Adrenal gland (tissue), 12 donors: ENCODE data around the gene ASIC5. TPM values are rescaled to one million over a fixed set of nuclear protein-coding genes. Genes with fewer than 3 reads are reported as not detected.

Source experiments
- DNase-seq, 7 donors: peaks; one replicate each; pipeline ENCODE4 v3.0.0-alpha.2; 2019 to 2020
- H3K27ac ChIP-seq, 5 donors: fragments of 200-600 bp; sonication (generic) in 4 of 5; 1 replicate in 3 of 5; 2 replicates in 2 of 5; pipeline versions ENCODE4 v1.5.1 to v1.8.0; 2016 to 2020; ENCODE audit warnings: mild to moderate bottlenecking in 1 of 5
- H3K27me3 ChIP-seq: fragments of 200-600 bp; 2 replicates; pipeline ENCODE4 v1.8.0; 2021
- H3K36me3 ChIP-seq, 2 donors: fragments of 200-600 bp; replicated peaks in 1 of 2; 1 replicate in 1 of 2; 2 replicates in 1 of 2; pipeline versions ENCODE4 v1.5.1 to v1.8.0; 2018 to 2022
- H3K4me1 ChIP-seq, 2 donors: fragments of 200-600 bp; replicated peaks in 1 of 2; 1 replicate in 1 of 2; 2 replicates in 1 of 2; pipeline versions ENCODE4 v1.5.1 to v1.8.0; 2018 to 2021
- H3K4me3 ChIP-seq, 4 donors: fragments of 200-600 bp; sonication (generic) in 3 of 4; one replicate each; pipeline ENCODE4 v1.5.1; 2016 to 2018
- H3K9me3 ChIP-seq, 3 donors: fragments of 200-600 bp; sonication (generic) in 1 of 3; replicated peaks in 1 of 3; 1 replicate in 2 of 3; 2 replicates in 1 of 3; pipeline versions ENCODE4 v1.5.1 to v1.8.0; 2016 to 2021
- POLR2A ChIP-seq, 2 donors: fragments of 450-650 bp; IDR thresholded peaks; one replicate each; pipeline ENCODE4 v1.6.1; 2017; ENCODE audit warnings: antibody characterized with exemption in 2 of 2, mild to moderate bottlenecking in 2 of 2, moderate library complexity in 1 of 2
- WGBS, 4 donors: extraction: QIAGEN DNeasy Blood & Tissue Kit in 2 of 4; methylation state at CpG; one replicate each; pipeline versions ENCODE4 v1.1.5 to v1.1.7; 2013 to 2017; 5-methylcytosine and 5-hydroxymethylcytosine counted together
- intact Hi-C, 2 donors: fragments of 100-400 bp; cut with DNase I; formaldehyde crosslinking; loops; one replicate each; pipeline versions ENCODE4 v1.14.1 to v1.15.0; 2022 to 2023
- polyA plus RNA-seq, 3 donors: library from polyadenylated mRNA; stranded (reverse); fragments of 200-250 nt in 2 of 3; fragments of 350-450 nt in 1 of 3; fragmentation: Illumina TruSeq in 1 of 3; extraction: RNeasy Lipid Tissue Mini Kit (QIAGEN cat#74804) in 1 of 3; gene quantifications; one replicate each; pipeline ENCODE4 v1.2.3, GENCODE V29; 2013 to 2014
- total RNA-seq, 9 donors: library from RNA; depleted of rRNA in 4 of 9; stranded (reverse); fragments of >200 nt in 4 of 9; fragments of 120-200 nt in 1 of 9; fragmentation: NEBNext Ultra II Directional in 1 of 9; extraction: Animal tissue kit (Norgen Biotek cat#: 25700) in 1 of 9; gene quantifications; one replicate each; pipeline versions ENCODE4 v1.1.0 to v1.2.4, GENCODE V29; 2013 to 2023
- TF ChIP-seq, protein P1 (sequence below), 6 experiments: fragments of 450-650 bp in 4 of 6; fragments of 200-600 bp in 2 of 6; sonication (generic) in 1 of 6; IDR thresholded peaks; 1 replicate in 5 of 6; 2 replicates in 1 of 6; pipeline versions ENCODE4 v1.5.1 to v1.8.0; 2016 to 2021; ENCODE audit warnings: antibody characterized with exemption in 6 of 6, mild to moderate bottlenecking in 2 of 6, moderate library complexity in 1 of 6
- donor health status: healthy with polysubstance abuse.
- donor health status: Bipolar disorder and iron deficiency.
- donor health status: DM: yes; HTN: yes; CAD: no.
- donor health status: DM: no; HTN: no; CAD: no.
- donor health status: DM: no; HTN: no; CAD: no.
- donor health status: DM: yes; HTN: yes; CAD: no.

ASIC5 gene
- total and polyA plus RNA-seq, 12 donors: not detected

DNA sequence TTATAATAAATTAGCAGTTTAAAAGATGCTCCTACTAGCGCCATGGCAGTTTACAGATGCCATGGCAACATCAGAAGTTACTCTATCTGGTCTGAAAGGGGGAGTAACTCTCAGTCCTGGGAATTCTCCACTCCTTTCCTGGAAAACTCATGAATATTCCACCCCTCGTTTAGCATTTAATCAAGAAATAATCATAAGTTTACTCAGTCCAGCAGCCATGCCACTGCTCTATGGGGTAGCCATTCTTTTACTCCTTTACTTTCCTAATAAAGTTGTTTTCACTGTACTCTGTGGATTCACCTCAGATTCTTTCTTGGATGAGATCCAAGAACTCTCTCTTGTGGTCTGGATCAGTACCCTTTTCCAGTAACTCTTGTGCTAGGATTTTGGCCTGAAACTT is 55.0 kb downstream of the ASIC5 start:
- no peak for DNase-seq
- H3K27me3 ChIP-seq: no peaks in the 10 kb centered on the region
- H3K4me1 ChIP-seq: no peaks in the 10 kb centered on the region
- H3K36me3 ChIP-seq: no peaks in the 10 kb centered on the region
- H3K4me3 ChIP-seq: no peak overlapping the region
- H3K27ac ChIP-seq: no peak overlapping the region
- 57 to 92% (median 87%) methylated on average over 2 of the region's 2 CpGs for WGBS, 4 donors
- H3K9me3 ChIP-seq: no peaks in the 10 kb centered on the region
- no peak for TF ChIP-seq POLR2A (IDR thresholded peaks at IDR 0.05)
- TF ChIP-seq, protein P1, sequence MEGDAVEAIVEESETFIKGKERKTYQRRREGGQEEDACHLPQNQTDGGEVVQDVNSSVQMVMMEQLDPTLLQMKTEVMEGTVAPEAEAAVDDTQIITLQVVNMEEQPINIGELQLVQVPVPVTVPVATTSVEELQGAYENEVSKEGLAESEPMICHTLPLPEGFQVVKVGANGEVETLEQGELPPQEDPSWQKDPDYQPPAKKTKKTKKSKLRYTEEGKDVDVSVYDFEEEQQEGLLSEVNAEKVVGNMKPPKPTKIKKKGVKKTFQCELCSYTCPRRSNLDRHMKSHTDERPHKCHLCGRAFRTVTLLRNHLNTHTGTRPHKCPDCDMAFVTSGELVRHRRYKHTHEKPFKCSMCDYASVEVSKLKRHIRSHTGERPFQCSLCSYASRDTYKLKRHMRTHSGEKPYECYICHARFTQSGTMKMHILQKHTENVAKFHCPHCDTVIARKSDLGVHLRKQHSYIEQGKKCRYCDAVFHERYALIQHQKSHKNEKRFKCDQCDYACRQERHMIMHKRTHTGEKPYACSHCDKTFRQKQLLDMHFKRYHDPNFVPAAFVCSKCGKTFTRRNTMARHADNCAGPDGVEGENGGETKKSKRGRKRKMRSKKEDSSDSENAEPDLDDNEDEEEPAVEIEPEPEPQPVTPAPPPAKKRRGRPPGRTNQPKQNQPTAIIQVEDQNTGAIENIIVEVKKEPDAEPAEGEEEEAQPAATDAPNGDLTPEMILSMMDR (IDR thresholded peaks at IDR 0.05): no peak
- intact Hi-C loops: no loop called here

DNA sequence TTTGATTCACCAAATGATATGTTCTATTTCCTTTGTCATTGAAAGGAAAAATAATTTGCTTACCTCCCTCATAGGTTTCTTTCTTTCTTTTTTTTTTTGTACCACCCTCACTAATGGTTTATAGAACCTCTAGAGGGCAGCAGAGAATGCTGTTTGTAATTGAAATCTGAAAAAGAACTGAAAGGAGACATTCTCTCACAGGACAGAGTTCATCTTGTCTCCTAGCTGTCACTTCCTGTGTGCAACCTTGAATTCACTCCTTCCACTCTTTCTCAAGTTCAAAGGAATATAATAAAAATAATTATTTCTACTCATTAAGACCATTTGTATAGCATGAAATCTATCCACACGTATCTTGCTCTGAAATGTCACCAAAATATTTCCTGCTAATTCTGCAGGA is 56.2 kb downstream of the ASIC5 start:
- H3K4me3 ChIP-seq: no peak overlapping the region
- no peaks in the 10 kb centered on the region for H3K9me3 ChIP-seq
- TF ChIP-seq, protein P1 (IDR thresholded peaks at IDR 0.05): peak; percentile 48 to 87 (median 72)
- no peak for TF ChIP-seq POLR2A (IDR thresholded peaks at IDR 0.05)
- no peaks in the 10 kb centered on the region for H3K36me3 ChIP-seq
- intact Hi-C loops: loop anchor here in 1 of 2 donors (5.0 kb wide), 1 partner anchor 142 kb away; the partner anchor contains the start of gene CTSO
- no peak overlapping the region for H3K27ac ChIP-seq
- no peaks in the 10 kb centered on the region for H3K27me3 ChIP-seq
- H3K4me1 ChIP-seq: no peaks in the 10 kb centered on the region
- WGBS, 4 donors: 51 to 74% (median 54%) methylated on average over 1 of the region's 1 CpG
- DNase-seq: peak in 3 of 7 donors; percentile 28 to 32 (median 31)

- intact Hi-C loops: loop anchor here in 1 of 2 donors (5.0 kb wide), 1 partner anchor 145 kb away; the partner anchor contains the start of gene CTSO
- Histone ChIP-seq H3K4me1 (no peaks in the 10 kb centered on the region), H3K4me3 (no peak overlapping the region), H3K27ac (no peak overlapping the region), H3K9me3 (no peaks in the 10 kb centered on the region), H3K36me3 (no peaks in the 10 kb centered on the region), H3K27me3 (no peaks in the 10 kb centered on the region)
- TF ChIP-seq, protein P1 (IDR thresholded peaks at IDR 0.05): no peak
- no peak for TF ChIP-seq POLR2A (IDR thresholded peaks at IDR 0.05)
- 24 to 45% (median 32%) methylated on average over 1 of the region's 1 CpG for WGBS, 4 donors
- DNase-seq: no peak
Observed at GRCh38 chr4:155807021-155807420, 59.1 kb downstream of the ASIC5 start.

DNA sequence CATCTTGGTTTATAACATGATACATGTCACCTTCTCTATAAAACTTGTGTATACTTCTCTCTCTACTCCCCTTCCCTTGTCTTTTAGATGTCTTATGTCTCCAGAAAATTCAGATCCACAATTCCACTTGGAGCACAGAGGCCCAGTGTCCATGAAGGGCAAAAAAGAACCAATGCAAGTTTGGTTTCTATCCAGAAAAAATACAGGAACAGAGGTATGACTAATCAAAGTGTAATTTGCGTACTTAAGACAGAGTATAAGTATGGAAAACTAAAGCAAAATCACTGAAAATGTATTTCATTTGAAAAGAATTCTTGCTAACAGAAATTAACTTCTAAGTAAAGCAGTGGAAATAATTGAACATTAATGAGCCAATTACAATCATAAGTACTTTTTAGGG is 61.1 kb downstream of the ASIC5 start:
- no peak overlapping the region for H3K27ac ChIP-seq
- WGBS, 4 donors: 75 to 88% (median 78%) methylated on average over 1 of the region's 1 CpG
- no peak for DNase-seq
- TF ChIP-seq, protein P1 (IDR thresholded peaks at IDR 0.05): no peak
- TF ChIP-seq POLR2A (IDR thresholded peaks at IDR 0.05): no peak
- no peaks in the 10 kb centered on the region for H3K9me3 ChIP-seq
- no peaks in the 10 kb centered on the region for H3K27me3 ChIP-seq
- intact Hi-C loops: loop anchor here in 1 of 2 donors (5.0 kb wide), 1 partner anchor 147 kb away; the partner anchor contains the start of gene CTSO
- no peaks in the 10 kb centered on the region for H3K4me1 ChIP-seq
- no peak overlapping the region for H3K4me3 ChIP-seq
- H3K36me3 ChIP-seq: no peaks in the 10 kb centered on the region
